WTC11 (cell line): ENCODE data around the gene HOXA7. TPM values are rescaled to one million over a fixed set of nuclear protein-coding genes. Genes with fewer than 3 reads are reported as not detected.

Experiments
- ATAC-seq: fragments of 200-7000 bp; cut with Tn5 transposase; 2 replicates; pipeline ENCODE4 v1.10.0; 2021; ENCODE audit warnings: mild to moderate bottlenecking, moderate library complexity
- CTCF ChIA-PET: fragments of 300-600 bp; sonication (Branson Sonifier 250); formaldehyde crosslinking; loops from one replicate; lab custom pipeline; 2021; ENCODE audit warnings: antibody characterized with exemption; lab: Charles Lee
- POLR2A ChIA-PET: fragments of 350-600 bp; sonication (Branson Sonifier 250); formaldehyde crosslinking; loops from one replicate; lab custom pipeline; 2021; ENCODE audit warnings: antibody characterized with exemption; lab: Charles Lee
- DNase-seq: peaks from one replicate; pipeline ENCODE4 v3.0.0; 2021; ENCODE audit warnings: low spot score
- H3K27ac Mint-ChIP-seq: 2 replicates; pipeline ENCODE4 v1.8.0; 2021; ENCODE audit warnings: mixed read lengths
- H3K27me3 Mint-ChIP-seq: 2 replicates; pipeline ENCODE4 v1.8.0; 2021; ENCODE audit warnings: low read depth, mild to moderate bottlenecking, moderate library complexity, mixed read lengths
- H3K36me3 Mint-ChIP-seq: 2 replicates; pipeline ENCODE4 v1.8.0; 2021; ENCODE audit warnings: mixed read lengths
- H3K4me1 Mint-ChIP-seq: 2 replicates; pipeline ENCODE4 v1.8.0; 2022; ENCODE audit warnings: mixed read lengths
- H3K4me3 Mint-ChIP-seq: 2 replicates; pipeline ENCODE4 v1.8.0; 2021; ENCODE audit warnings: mild to moderate bottlenecking, moderate library complexity, mixed read lengths
- H3K9me3 Mint-ChIP-seq: 2 replicates; pipeline ENCODE4 v1.8.0; 2021; ENCODE audit warnings: mixed read lengths
- ATF1 ChIP-seq: sonication (generic); formaldehyde crosslinking; IDR thresholded peaks from 2 replicates; pipeline ENCODE4 v1.8.1; 2023; ENCODE audit warnings: mild to moderate bottlenecking, moderate library complexity, missing genetic modification reagents
- ATF6 ChIP-seq: sonication (generic); formaldehyde crosslinking; IDR thresholded peaks from 2 replicates; pipeline ENCODE4 v1.8.1; 2023; ENCODE audit warnings: mild to moderate bottlenecking, missing genetic modification reagents
- EMX1 ChIP-seq: fragments of 250-450 bp; sonication (Bioruptor Pico); IDR thresholded peaks from 2 replicates; pipeline ENCODE4 v1.8.0; 2021; ENCODE audit warnings: mild to moderate bottlenecking
- IRF2 ChIP-seq: sonication (generic); formaldehyde crosslinking; IDR thresholded peaks from 2 replicates; pipeline ENCODE4 v1.8.0; 2022; ENCODE audit warnings: low read depth, missing genetic modification reagents, borderline replicate concordance
- MAX ChIP-seq: sonication (generic); formaldehyde crosslinking; IDR thresholded peaks from 2 replicates; pipeline ENCODE4 v1.8.0; 2022; ENCODE audit warnings: mild to moderate bottlenecking, missing genetic modification reagents
- NR2C2 ChIP-seq: sonication (generic); formaldehyde crosslinking; IDR thresholded peaks from 2 replicates; pipeline ENCODE4 v1.8.0; 2022; ENCODE audit warnings: mild to moderate bottlenecking, missing genetic modification reagents
- OVOL2 ChIP-seq: fragments of 250-450 bp; sonication (Bioruptor Pico); IDR thresholded peaks from 2 replicates; pipeline ENCODE4 v1.9.0; 2021; ENCODE audit warnings: mild to moderate bottlenecking, borderline replicate concordance
- PREB ChIP-seq: sonication (generic); formaldehyde crosslinking; IDR thresholded peaks from 2 replicates; pipeline ENCODE4 v1.8.1; 2022; ENCODE audit warnings: mild to moderate bottlenecking, missing genetic modification reagents, moderate library complexity, borderline replicate concordance
- SMAD4 ChIP-seq: sonication (generic); formaldehyde crosslinking; IDR thresholded peaks from 2 replicates; pipeline ENCODE4 v1.8.0; 2022; ENCODE audit warnings: mild to moderate bottlenecking, missing genetic modification reagents
- SOX15 ChIP-seq: fragments of 250-450 bp; sonication (Bioruptor Pico); IDR thresholded peaks from 2 replicates; pipeline ENCODE4 v1.9.0; 2021; ENCODE audit warnings: mild to moderate bottlenecking
- SP1 ChIP-seq: sonication (generic); formaldehyde crosslinking; conservative IDR thresholded peaks from 2 replicates; pipeline ENCODE4 v1.8.1; 2022; ENCODE audit warnings: missing genetic modification reagents
- TEAD4 ChIP-seq: sonication (generic); formaldehyde crosslinking; IDR thresholded peaks from 2 replicates; pipeline ENCODE4 v1.8.0; 2022; ENCODE audit warnings: mild to moderate bottlenecking, missing genetic modification reagents
- USF2 ChIP-seq: sonication (generic); formaldehyde crosslinking; IDR thresholded peaks from 2 replicates; pipeline ENCODE4 v1.8.1; 2023; ENCODE audit warnings: mild to moderate bottlenecking, missing genetic modification reagents, moderate library complexity
- ZBTB21 ChIP-seq: sonication (generic); formaldehyde crosslinking; IDR thresholded peaks from 2 replicates; pipeline ENCODE4 v1.8.1; 2023; ENCODE audit warnings: mild to moderate bottlenecking, missing genetic modification reagents, borderline replicate concordance
- ZBTB43 ChIP-seq: sonication (generic); formaldehyde crosslinking; IDR thresholded peaks from 2 replicates; pipeline ENCODE4 v1.8.1; 2023; ENCODE audit warnings: mild to moderate bottlenecking, missing genetic modification reagents
- ZNF232 ChIP-seq: sonication (generic); formaldehyde crosslinking; IDR thresholded peaks from 2 replicates; pipeline ENCODE4 v1.8.0; 2022; ENCODE audit warnings: mild to moderate bottlenecking, missing genetic modification reagents
- ZNF317 ChIP-seq: sonication (generic); formaldehyde crosslinking; IDR thresholded peaks from 2 replicates; pipeline ENCODE4 v1.8.1; 2023; ENCODE audit warnings: low read depth, mild to moderate bottlenecking, moderate library complexity, missing genetic modification reagents, borderline replicate concordance
- ZNF416 ChIP-seq: fragments of 250-450 bp; sonication (Bioruptor Pico); IDR thresholded peaks from 2 replicates; pipeline ENCODE4 v1.9.0; 2021; ENCODE audit warnings: mild to moderate bottlenecking, inconsistent platforms
- ZNF423 ChIP-seq: fragments of 250-450 bp; sonication (Bioruptor Pico); IDR thresholded peaks from 2 replicates; pipeline ENCODE4 v2.1.2; 2022; ENCODE audit warnings: mild to moderate bottlenecking, moderate library complexity
- total RNA-seq: library from RNA; stranded (reverse); gene quantifications from 3 replicates; pipeline ENCODE4 v1.2.3, GENCODE V29; 2021

HOXA7 gene
- total RNA-seq, 1 experiment from 2014 or later, result not detected

- CTCF ChIA-PET, result interaction anchor here (2.8 kb wide), 1 partner anchor 24 kb away, joined by 14 read pairs; no protein-coding TSS in a partner anchor
- Mint-ChIP-seq H3K27me3 (peaks cover 96% of the 10 kb centered on the region), H3K27ac (no peak overlapping the region), H3K4me3 (no peak overlapping the region), H3K4me1 (peaks cover 36% of the 10 kb centered on the region), H3K9me3 (no peaks in the 10 kb centered on the region), H3K36me3 (no peaks in the 10 kb centered on the region)
- no peak for TF ChIP-seq USF2 (CRISPR knock-in tag)
- TF ChIP-seq PREB (CRISPR knock-in tag), result no peak
- no peak for TF ChIP-seq ZBTB43
- no peak for TF ChIP-seq ZNF416
- TF ChIP-seq ZBTB21 (CRISPR knock-in tag), result no peak
- no peak for TF ChIP-seq EMX1 (CRISPR knock-in tag)
- TF ChIP-seq ZNF232, result no peak
- no peak for TF ChIP-seq MAX
- no peak for TF ChIP-seq IRF2 (CRISPR knock-in tag)
- TF ChIP-seq ZNF317, result no peak
- no peak for TF ChIP-seq SP1 (CRISPR knock-in tag)
- TF ChIP-seq ATF1 (CRISPR knock-in tag), result no peak
- no peak for TF ChIP-seq ZNF423 (CRISPR knock-in tag)
- TF ChIP-seq TEAD4 (CRISPR knock-in tag), result no peak
- TF ChIP-seq OVOL2 (CRISPR knock-in tag), result no peak
- no peak for TF ChIP-seq SMAD4 (CRISPR knock-in tag)
- TF ChIP-seq SOX15, result no peak
- TF ChIP-seq ATF6, result no peak
- no peak for DNase-seq
- POLR2A ChIA-PET, result no interaction called here
- no peak for ATAC-seq
Observed at GRCh38 chr7:27203365-27203953, 47.0 kb upstream of the HOXA7 start.

- POLR2A ChIA-PET, result no interaction called here
Observed at GRCh38 chr7:27202862-27203134, 46.3 kb upstream of the HOXA7 start.

More at GRCh38 chr7:27202862-27203134, 46.3 kb upstream of the HOXA7 start:
- CTCF ChIA-PET, result interaction anchor here (2.8 kb wide), 1 partner anchor 23 kb away, joined by 14 read pairs; no protein-coding TSS in a partner anchor
- no peak for DNase-seq
- no peak for TF ChIP-seq NR2C2
- TF ChIP-seq, all 79 proteins: peak for 0
- ATAC-seq, result no peak
- H3K27me3 Mint-ChIP-seq, result peaks cover 96% of the 10 kb centered on the region
- H3K4me1 Mint-ChIP-seq, result peaks cover 36% of the 10 kb centered on the region
- no peak overlapping the region for H3K4me3 Mint-ChIP-seq
- H3K36me3 Mint-ChIP-seq, result no peaks in the 10 kb centered on the region
- H3K9me3 Mint-ChIP-seq, result no peaks in the 10 kb centered on the region
- H3K27ac Mint-ChIP-seq, result no peak overlapping the region
